Measurements from ENCODE around the gene CMIP.

Gene CMIP

GRCh38 chr16:81462683-81463082 lies 18.1 kb downstream of the CMIP start:
- DNase-seq (ENCODE audit: low read depth) = no peak

DNA sequence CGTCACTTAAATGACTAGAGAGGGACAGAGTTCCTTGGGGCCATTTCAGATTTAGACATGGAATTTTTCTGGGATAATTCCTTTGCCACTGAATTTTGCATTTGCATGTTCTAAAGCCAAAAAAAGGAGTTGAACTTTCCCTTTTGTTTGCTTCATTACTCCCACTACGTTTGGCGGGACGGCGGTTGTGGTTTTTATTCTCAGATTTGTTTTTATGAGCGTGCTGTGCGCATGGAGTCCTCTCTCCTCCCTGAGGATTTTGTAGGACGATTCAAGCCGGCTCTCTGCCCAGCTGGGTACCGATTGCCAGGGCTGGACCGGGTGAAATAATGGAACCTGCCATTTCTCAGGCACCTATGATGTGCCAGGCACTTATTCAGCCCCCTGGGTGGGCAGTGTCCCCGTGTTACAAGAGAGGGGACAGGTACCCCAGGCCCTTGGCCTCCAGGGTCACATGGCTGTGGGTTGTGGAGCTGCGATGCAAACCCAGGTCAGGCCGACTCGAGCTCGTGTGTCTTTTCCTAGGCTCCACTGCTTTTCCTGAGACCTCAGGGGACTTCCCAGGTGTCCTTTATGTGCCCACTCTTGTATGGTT lies 18.8 kb downstream of the CMIP start:
- no peak for DNase-seq (ENCODE audit: low read depth)

DNA sequence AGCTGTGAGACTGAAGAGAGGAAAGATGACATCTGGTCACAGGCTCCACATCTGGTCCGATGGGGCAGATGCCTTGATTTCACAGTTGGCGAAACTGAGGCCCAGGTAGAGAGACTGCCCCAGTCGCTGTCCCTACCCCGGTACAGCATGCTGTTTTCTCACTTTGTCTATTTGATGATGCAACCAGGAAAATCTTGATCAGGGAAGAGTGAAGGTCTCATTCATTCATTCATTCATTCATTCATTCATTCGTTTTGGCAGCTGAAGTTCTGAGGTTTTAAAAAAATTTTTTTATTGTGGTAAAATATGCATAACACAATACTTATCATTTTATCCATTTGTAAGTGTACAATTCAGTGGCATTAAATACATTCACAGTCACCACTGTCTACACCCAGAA lies 19.7 kb downstream of the CMIP start:
- no peak for DNase-seq (ENCODE audit: low read depth)

DNA sequence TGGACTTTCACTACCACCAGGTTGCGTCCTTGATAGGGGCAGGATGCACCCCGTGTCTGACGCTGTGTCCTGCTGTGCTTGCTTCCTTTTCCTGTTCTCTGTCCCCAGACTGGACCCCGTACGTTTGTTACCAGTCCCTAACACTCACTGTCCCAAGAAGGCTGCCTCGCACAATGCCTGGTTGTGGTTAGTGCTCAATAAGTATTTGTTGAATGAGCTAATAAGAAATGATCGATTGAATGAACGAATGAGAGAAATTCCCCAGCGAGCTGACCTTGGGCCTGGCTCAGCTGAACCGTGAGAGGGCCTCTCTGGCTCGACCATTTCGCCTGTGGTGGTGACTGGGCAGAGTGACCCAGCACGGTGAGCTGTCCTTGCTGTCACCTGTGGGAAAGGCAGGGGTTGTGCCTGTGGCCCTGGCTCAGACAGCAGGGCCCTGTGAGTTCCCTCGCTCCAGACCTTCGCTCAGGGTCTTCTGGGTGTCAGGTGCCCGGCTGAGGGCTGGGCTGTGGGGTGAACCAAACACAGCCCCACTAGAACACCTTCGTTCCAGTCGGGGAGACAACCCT lies 20.9 kb downstream of the CMIP start:
- no peak for DNase-seq (ENCODE audit: low read depth)

- DNase-seq (ENCODE audit: low read depth) = no peak
These were observed 21.9 kb downstream of the CMIP start for GRCh38 chr16:81466356-81466980.

DNA sequence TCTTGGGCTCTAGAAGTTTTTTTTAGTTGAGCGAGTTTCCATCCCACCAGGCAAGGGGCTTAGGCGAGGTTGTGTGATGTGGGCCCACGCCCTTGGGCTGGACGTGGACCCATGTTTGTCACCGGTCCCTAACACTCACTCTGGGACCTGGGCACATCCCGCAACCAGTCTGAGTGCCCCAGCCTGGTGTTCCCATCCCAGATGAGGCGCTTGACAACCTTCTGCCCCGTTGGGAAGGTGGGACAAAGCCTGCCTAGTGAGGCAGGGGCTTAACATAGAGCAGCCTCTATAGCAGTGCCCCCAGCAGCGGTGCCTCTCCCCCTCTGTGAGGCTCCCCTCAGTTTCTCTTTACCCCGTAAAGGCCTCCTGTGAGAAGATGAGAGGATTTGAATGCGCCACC lies 22.5 kb downstream of the CMIP start:
- no peak for DNase-seq (ENCODE audit: low read depth)

DNA sequence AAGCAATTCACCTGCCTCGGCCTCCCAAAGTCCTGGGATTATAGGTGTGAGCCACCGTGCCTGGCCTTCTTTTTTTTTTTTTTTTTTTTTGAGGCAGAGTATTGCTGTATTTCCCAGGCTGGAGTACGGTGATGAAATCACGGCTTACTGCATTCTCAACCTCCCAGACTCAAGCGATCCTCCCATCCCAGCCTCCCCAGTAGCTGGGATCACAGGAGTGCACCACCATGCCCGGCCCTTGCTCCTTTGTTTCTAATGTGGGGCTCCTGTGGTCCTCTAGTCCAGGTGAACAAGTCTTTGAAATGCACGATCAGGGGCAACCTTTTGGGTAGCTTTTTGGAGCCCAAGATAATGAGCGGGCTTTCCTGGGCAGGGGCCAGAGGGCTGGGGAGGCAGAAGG lies 23.2 kb downstream of the CMIP start:
- DNase-seq (ENCODE audit: low read depth) = no peak

DNA sequence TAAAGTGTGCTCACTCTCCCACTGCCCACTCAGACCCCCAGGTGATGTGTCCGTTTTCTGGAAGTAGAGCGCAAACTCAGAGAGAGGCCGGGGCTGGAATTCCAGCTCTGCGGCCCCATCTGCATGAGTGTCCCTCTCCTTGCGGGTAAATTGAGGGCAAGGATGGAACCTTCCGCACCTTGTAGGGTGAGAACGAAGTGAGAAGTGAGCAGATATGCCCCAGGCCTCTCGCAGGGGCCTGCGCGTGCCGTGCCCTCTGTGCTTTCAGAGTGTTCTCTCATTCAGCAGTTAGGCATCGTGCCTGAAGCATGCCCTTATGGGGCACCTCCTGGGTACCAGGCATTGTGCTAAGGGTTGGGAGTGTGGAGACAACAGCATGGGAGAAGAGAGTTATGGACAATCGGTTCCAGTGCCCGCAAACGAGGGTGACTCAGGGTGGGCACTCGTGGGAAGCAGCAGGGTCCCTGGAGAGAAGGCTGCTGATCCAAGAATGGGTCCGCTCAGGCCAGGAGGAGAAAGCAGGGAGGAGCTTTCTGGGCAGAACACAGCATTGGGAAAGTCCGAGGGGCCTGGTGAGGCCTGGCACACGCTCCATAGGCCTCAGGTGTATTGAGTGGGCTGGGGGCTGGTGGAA lies 23.8 kb downstream of the CMIP start:
- no peak for DNase-seq (ENCODE audit: low read depth)

DNA sequence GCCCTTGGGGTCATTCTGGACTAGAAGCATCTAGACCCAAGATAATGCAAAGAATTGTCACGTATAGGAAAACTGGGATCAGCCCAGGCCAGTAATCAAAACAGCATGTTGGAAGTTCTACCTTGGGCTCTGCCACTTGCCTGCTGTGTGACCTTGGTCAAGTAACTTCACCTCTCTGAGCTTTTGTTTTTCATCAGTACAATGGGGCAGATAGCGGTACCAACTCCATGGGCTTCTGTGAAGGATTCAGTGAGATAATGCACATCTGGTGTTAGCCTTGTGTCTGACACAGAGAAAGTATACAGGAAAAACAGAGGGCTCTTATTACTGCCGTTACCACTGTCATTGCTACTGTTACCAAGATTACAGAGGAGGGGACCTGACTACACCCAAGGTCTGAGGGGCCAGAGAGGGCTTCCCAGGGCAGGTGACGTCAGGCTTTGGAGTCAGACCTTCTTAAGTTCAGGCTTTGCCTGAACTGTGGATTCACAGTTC lies 24.6 kb downstream of the CMIP start:
- no peak for DNase-seq (ENCODE audit: low read depth)

DNA sequence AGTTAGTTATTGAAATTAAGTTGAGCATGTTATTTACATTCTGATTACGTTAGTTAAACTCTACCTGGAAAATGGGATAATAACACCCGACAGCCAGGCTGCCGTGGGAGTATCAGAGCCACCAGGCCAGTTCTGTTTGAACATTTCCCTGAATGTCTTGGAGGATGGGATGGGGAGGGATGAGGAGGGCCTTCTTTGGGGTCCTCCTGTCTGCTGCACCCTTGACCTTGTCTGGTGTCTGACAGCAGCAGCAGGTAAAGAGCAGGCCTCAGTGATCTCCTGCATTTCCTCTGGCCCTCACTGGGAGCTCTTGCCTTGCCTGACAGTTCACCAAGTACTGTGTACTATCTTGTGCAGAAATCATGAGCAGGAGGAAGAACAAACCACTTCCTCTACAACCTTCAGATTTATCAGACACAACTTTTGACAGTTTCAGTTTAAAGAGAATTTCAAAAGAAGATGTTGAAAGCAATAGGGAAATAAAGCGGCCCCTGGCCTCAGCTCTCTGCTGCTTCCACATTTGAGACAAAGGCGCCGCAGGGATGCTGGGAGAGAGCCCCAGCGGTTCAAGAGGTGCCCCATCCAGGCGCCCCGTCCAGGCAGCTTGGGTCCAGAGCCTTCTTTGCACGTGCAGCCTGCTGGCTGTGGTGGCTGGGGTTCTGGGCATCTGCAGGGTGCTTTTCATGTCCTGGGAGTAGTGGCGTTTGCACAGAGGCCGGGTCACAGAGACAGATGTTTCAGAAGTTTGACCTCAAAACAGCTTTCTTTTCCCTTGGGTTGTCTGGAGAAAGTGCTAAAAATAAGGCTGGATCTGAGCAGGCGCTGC lies 25.3 kb downstream of the CMIP start:
- DNase-seq (ENCODE audit: low read depth) = no peak

DNA sequence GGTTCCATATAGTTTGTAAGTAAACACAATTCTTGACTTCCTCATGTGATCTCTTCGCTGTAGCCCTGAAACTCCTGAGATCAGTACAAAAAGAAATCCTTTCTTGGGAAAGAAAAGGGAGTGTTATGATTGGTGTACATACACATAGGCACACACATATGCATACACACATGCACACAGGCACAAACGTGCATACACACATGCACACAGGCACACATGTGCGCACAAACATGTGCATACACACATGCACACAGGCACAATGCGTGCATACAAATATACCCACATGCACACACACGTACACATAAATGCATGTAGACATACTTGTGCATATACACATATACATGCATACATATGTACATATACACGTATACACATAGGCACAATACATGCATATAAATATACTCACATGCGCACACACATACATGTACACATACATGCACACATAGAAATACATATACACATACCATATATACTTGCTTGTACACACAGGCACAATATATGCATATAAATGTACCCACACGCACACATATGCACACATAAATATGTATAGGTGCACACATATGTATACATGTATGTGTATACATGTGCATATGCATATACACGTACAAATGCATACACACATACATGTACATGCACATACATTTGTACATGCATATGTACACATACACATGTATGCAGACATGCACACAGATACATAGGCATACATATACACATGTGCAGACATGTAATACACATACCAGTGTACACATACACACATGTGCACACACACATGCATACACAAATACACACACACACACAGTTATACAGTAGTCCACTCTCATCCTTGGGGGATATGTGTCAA lies 26.4 kb downstream of the CMIP start:
- no peak for DNase-seq (ENCODE audit: low read depth)

- no peak for DNase-seq (ENCODE audit: low read depth)
These were observed 27.3 kb downstream of the CMIP start for GRCh38 chr16:81471882-81472281.

GRCh38 chr16:81472391-81472790 lies 27.8 kb downstream of the CMIP start:
- no peak for DNase-seq (ENCODE audit: low read depth)

DNA sequence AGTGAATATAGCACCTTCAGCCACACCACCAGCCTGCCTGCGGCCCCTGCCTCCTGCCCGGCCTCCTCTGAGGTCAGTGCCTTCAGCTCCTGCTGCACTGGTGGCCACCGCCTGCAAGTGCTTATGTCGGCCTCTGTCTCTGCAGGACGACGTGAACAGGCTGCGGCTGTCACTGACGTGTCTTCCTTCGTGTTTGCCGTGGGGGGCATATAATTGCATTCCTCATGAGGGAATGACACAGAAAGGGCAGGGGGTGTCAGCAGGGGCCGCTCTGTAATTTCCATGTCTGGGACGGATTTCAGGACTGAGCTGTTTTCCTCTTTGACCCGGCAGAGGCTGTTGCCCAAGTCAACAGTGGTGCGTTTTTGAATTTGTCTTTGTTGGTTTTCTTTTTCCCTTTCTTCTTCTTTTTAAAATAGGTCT lies 28.5 kb downstream of the CMIP start:
- no peak for DNase-seq (ENCODE audit: low read depth)

- DNase-seq (ENCODE audit: low read depth) = no peak
These were observed 28.9 kb downstream of the CMIP start for GRCh38 chr16:81473558-81473957.

DNA sequence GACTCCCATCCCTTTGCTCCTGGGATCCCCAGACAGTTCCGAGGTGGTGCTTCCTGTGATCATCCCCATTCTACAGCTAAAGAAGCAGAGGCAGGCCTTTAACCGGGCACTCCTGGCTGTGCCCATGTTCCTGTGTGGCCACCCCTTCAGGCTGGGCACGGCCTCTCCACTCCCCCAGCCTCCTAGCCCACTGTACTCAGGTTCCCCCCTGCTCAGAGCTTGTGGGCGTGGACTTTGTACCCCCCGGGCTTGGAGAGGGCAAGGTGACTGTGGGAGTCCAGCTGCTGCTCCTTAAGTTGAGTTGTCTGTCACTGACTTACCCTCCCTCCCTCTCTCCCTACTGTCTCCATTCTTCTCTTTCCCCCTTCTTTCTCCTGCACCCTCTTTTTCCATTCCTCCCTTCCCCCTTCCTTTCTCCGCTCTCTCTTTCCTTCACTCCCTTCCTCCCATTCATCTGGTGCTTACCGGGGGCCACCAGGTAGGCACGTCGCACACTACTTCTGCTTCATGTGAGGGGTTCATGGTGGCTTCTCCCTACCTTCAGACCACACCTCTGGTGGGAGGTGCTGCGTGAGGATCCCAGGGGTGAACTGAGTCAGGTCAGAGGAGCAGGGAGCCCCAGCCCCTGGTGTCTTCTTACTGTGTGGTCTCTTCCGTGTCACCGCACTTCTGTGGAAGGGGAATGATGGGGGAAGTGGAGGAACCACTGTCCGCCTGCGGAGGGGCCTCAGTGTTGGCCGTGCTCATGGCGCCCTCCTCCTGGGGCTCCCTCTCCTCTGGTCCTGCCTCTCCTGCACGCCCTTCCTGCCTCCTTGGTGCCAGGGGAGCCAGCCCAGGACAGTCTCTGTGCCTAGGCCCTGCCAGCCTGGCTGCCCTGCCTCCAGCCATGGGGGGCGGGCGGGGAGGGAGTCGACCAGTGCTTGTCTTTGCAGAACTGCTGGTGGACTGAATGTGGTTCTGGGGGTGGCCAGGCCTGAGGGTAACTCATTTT lies 29.7 kb downstream of the CMIP start:
- DNase-seq (ENCODE audit: low read depth) = no peak

DNA sequence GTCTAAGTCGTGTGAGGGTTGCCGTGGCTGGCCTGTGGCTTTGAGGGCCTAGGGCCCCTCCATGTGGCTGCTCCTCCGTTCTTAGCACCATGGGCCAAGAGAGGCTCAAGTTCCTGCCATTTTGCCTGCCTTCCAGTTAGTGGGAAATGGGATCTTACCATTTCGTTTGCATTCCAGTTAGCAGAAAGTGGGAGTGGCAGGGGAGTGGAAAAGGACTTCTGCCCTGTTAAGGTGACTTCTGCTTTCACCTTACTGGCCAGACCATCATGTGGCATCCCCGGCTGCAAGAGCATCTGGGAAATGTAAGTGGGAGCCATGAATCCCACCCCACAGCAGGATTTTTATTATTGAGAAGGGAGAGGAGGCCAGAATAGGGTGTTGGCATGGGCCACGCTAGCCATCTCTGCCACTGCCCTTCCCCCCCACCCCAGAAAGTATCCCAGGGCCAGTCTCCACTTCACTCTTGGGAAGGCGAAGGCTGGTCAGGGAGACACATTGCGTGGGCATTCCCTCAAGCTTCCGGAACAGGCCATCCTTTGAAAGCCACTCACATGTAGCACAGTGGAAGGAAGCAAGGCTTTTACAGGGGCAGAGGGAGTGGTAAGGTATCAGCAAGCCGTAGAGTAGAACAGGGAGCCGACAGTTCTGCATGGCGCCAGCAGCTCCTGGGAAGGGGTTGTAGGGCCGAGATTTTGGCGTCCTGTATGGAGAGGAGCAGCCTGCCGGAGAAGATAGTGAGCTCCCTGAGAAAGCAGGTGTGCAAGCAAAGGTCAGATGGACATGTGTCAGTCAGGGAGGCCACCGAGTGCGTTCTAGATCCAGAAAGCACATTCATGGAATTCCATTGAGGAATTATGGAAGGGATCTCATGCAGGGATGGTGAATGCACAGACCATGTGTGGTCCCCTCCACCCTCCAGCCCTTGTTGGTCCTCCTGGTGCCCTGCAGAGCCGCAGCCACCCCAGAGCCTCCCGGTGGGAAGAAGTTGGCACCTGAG lies 33.4 kb downstream of the CMIP start:
- DNase-seq (ENCODE audit: low read depth) = no peak

DNA sequence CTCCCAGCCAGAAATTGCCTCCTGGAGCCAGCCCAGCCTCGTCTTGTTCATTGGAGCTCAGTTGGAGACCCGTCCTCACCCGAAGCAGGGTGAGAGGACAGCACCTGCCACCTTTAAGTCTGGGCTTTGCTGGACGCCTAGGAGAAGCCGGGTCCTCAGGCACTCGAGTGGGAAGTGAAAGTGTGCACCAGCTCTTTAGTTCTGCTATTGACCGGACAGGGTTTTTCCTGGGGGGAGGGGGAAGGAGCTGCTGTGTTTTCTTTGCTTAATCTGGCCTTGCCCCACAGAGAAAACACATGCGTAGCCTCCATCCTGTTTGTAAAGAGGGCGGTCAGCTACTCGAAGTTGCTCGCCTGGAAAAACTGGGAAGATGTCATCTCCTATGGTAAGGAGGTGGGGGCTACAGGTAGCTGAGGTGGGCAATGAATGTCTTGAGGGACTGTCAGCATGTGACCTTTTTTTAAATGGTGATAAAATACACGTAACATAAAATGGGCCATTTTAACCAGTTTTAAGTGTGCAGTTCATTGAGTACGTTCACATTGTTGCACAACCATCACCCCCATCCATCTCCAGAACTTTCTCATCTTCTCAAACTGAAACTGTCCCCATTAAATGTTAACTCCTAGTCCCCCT lies 34.4 kb downstream of the CMIP start:
- no peak for DNase-seq (ENCODE audit: low read depth)

Data from activated T-cell treated with anti-CD3 and anti-CD28 coated beads for 1 hour (primary cell).